Measurements from ENCODE around the gene ABCF3.

DNA sequence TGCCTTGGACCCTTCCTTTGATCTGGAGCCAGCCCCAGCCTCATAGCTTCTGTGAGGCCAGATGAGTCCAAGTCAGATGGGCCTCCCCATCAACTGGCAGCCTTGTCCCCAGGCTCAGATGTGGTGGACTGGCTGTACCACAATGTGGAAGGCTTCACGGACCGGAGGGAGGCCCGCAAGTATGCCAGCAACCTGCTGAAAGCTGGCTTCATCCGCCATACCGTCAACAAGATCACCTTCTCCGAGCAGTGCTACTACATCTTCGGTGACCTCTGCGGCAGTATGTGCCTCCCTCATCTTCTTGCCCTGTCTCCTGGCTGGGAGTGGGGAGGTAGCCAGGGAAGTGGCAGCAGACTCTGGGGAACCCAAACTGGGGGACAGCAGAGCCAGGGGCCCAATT is 18.2 kb upstream of the ABCF3 start:
- TF ChIP-seq POLR2A (IDR thresholded peaks at IDR 0.05) (no peak), CTCF (IDR thresholded peaks at IDR 0.05) (no peak)
